SK-N-SH treated with all-trans-retinoic acid at 6 μM for 48 hours (cell line): ENCODE results near the gene KRT4.

Source experiments
- GLIS3 ChIP-seq: fragments of 250-450 bp; sonication (Bioruptor Pico); IDR thresholded peaks from 2 replicates; pipeline ENCODE4 v1.5.0; 2020; ENCODE audit warnings: mild to moderate bottlenecking, moderate library complexity
- RARB ChIP-seq: fragments of 250-450 bp; sonication (Bioruptor Pico); IDR thresholded peaks from 2 replicates; pipeline ENCODE4 v1.8.0; 2021; ENCODE audit warnings: mild to moderate bottlenecking, moderate library complexity
- ZFP30 ChIP-seq: fragments of 450-650 bp; formaldehyde crosslinking; IDR thresholded peaks from 2 replicates; pipeline ENCODE4 v1.5.0; 2022; ENCODE audit warnings: mild to moderate bottlenecking, moderate library complexity
- ZNF8 ChIP-seq: fragments of 450-650 bp; formaldehyde crosslinking; IDR thresholded peaks from 2 replicates; pipeline ENCODE4 v1.5.0; 2020; ENCODE audit warnings: mild to moderate bottlenecking, moderate library complexity
- TF ChIP-seq, protein P1 (sequence below): fragments of 250-450 bp; sonication (Bioruptor Pico); IDR thresholded peaks from 2 replicates; pipeline ENCODE4 v1.5.1; 2020; ENCODE audit warnings: low read depth, mild to moderate bottlenecking, moderate library complexity

DNA sequence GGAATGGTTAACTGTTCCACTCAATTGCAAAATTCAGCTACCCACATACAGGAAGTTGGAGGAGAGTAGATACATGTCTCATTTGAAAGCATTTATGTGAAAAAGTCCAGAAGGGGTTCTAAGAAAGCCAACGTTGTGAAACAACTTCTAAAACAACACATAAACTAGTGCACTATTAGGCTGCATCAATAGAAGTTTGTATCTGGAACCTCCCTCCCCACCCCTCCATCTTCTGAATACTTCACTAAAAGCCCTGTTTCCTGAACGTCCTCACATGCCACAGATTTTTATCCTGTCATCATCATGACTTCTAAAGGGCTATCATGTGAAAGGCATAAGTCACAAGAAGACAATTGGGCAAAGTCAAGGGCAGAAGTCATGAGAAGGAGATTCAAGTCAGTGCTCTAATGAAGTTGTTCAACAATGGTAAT is 14.7 kb upstream of the KRT4 start:
- TF ChIP-seq GLIS3 (CRISPR knock-in tag), result no peak
- TF ChIP-seq, protein P1, sequence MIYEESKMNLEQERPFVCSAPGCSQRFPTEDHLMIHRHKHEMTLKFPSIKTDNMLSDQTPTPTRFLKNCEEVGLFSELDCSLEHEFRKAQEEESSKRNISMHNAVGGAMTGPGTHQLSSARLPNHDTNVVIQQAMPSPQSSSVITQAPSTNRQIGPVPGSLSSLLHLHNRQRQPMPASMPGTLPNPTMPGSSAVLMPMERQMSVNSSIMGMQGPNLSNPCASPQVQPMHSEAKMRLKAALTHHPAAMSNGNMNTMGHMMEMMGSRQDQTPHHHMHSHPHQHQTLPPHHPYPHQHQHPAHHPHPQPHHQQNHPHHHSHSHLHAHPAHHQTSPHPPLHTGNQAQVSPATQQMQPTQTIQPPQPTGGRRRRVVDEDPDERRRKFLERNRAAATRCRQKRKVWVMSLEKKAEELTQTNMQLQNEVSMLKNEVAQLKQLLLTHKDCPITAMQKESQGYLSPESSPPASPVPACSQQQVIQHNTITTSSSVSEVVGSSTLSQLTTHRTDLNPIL (CRISPR knock-in tag), result no peak
- TF ChIP-seq ZNF8 (CRISPR knock-in tag), result no peak
- no peak for TF ChIP-seq RARB (CRISPR knock-in tag)
- no peak for TF ChIP-seq ZFP30 (CRISPR knock-in tag)
